Femur (tissue), 1 donor: ENCODE results near the gene C3.

Experiments used
- DNase-seq: peaks from one replicate; pipeline ENCODE4 v3.0.0-alpha.2; 2017

C3 gene

GRCh38 chr19:6744381-6745301, 24.2 kb upstream of the C3 start:
- peak; percentile 89 for DNase-seq

GRCh38 chr19:6743714-6744380, 23.4 kb upstream of the C3 start:
- no peak for DNase-seq

- DNase-seq, result no peak
Measured at GRCh38 chr19:6743066-6743465, 22.6 kb upstream of the C3 start.

GRCh38 chr19:6740589-6741343, 20.3 kb upstream of the C3 start:
- DNase-seq, result peak; percentile 84

- DNase-seq, result no peak
Measured at GRCh38 chr19:6739883-6740588, 19.6 kb upstream of the C3 start.

DNA sequence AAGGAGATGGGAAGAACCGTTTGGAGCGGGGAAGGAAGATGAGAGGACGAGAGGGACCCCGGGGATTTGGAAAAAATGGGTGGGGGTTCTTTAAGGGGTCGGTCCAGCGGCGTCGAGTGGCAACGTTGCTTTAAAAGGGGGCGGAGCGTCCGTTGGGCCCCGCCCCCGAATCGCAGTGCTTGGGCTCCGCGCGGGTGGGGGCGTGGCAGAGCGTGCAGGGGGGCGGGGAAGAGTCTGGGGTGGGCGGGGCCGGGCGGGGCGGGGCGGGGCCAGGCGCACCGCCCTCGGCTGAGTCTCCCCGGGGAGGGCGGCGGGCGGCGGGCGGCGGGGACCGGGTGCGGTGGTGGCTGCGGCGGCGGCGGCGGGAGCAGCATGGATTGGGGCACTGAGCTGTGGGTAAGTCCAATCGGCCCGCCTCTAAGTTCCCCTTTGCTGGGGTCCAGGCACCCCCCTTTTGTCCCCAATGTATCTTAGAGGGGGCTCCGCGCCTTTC, 19.0 kb upstream of the C3 start, which contains the start of gene TRIP10:
Gene TRIP10 (plus strand): TSS at position 291 of the 493 bp plus-strand sequence. CDS start 82 bp downstream, at position 373.
- peak; percentile 92 for DNase-seq

DNA sequence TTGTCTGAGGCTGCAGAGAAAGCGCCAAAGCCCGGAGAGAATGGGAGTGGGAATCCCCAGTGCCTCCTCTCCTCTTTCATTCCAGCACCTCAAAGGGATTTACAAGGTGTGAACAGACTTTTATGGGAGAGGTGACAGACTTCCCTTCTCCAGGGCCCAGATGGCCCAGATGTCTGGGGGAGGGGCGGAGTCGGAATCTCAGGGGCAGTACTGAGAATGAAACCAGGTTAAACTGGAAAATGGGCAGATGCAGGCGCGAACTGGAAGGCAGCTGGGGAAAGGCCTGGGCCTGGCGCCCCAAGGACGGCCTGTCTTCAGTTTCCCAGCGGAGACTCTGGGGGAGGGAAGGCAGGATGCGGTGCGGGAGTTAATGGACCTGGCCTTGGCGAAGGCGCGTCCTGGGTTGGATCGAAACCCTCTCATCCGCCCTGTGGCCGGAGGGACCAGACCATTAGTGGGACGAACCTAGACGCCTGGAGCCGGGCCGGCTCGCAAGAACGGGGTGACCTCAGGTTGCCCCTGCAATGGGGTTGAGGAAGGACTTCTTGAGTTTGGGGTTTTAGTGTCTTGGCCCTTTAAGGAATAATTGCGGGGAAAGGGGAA, 18.4 kb upstream of the C3 start:
- peak; percentile 69 for DNase-seq

DNA sequence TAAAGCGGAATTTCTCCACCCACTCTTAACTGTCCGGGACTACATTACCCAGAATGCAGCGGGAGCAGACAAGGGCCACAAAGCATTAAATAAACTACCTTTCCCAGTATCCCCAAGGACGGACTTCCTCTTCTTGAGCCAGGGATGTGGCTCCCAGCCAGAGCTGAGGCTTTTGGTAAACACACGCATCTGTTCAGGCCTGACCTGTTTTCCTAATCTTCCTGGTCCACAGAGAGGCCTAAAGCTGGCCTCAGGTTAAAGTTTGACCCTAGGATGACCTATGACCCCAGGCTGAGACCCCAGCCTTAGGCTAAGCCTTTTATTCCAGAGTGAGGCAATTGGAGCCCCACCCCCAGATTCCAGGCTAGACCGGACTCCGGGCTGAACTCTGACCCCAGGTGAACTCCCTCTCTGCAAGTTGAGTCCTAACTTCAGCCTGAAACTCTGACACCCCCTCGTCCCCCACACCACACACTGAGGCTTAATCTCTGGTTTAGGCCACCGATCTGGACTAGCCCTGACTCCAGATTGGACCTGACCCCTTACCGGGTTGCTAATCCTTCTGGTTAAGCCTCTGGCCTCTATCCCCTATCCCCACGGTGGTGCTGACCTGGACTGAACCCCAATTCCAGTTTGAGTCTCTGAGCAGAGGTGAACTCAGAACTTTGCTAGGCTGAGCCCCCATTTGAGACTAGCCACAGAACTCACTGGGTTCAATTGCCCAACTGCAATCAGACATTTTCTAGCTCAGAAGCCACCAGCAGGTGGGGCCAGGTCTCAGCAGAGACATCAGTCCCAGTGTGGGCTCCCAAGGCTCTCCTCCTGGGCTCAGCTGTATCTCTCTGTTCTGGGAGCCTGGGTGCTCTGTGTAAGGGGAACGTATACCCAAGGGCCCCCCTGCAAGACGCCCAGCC, 17.7 kb upstream of the C3 start:
- peak; percentile 78 for DNase-seq

DNA sequence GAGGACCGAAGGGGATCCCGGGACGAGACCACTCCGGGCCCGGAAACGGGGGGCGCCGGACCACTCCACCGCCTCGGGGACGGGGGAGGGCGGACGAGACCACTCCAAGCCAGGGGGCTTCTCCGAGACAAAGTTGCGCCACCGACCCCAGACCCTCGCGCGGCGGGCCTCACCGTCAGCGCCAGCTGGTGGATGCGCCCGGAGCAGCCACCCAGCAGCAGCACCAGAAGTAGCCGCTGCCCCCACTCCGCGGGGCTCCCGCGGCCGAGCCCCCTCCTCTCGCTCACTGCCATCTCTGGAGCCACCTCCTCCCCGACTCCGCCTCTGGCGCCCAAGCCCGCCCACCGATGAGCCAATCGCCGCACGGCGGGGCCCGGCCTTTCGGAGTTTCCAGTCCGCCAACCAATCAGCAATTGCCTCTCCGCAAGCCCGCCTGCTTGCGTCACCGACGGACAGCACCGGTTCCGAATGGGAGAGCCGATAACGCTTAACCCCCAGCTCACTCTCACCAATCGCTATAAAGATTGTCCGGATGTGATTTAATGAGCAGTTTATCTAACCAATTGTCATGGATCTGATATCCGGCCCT, 16.9 kb upstream of the C3 start, which contains the start of gene GPR108:
Gene GPR108 (minus strand): TSS at position 297 of the 589 bp plus-strand sequence. CDS start 4 bp downstream, at position 293.
- DNase-seq, result peak; percentile 100

- no peak for DNase-seq
Measured at GRCh38 chr19:6736917-6737283, 16.4 kb upstream of the C3 start.

DNA sequence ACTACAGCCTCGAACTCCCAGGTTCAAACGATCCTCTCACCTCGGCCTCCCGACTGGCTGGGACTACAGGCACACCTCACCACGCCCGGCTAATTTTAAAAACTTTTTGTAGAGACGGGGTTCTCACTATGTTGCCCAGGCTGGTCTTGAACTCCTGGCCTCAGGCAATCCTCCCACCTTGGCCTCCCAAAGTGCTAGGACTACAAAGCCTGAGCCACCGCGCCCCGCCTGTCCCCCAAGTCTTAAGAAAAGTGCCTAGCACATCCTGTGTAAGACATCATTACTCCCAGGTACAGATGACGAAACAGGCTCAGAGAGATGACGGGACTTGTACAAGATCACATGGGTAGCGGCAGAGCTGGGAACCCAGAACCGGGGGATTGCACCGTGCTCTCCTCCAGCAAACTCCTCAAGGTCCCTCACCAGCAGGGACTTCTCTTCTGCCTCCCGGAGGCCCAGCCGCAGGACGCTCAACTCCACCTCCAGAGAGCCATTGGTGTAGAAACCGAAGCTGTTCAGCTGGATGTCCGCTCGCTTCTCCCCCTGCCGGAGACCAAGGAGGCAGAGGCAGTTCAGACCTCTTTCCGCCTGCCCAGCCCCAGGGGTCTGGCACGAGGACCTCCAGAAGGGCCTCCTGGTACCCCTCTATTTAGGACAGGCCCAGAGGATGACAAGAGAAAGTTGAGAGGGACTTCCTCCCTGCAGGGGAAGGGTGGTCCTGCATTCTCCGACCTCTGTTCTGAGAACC, 15.9 kb upstream of the C3 start:
- DNase-seq, result peak; percentile 87

- DNase-seq, result no peak
Measured at GRCh38 chr19:6735181-6735911, 14.9 kb upstream of the C3 start.

- no peak for DNase-seq
Measured at GRCh38 chr19:6734096-6734696, 13.7 kb upstream of the C3 start.

DNA sequence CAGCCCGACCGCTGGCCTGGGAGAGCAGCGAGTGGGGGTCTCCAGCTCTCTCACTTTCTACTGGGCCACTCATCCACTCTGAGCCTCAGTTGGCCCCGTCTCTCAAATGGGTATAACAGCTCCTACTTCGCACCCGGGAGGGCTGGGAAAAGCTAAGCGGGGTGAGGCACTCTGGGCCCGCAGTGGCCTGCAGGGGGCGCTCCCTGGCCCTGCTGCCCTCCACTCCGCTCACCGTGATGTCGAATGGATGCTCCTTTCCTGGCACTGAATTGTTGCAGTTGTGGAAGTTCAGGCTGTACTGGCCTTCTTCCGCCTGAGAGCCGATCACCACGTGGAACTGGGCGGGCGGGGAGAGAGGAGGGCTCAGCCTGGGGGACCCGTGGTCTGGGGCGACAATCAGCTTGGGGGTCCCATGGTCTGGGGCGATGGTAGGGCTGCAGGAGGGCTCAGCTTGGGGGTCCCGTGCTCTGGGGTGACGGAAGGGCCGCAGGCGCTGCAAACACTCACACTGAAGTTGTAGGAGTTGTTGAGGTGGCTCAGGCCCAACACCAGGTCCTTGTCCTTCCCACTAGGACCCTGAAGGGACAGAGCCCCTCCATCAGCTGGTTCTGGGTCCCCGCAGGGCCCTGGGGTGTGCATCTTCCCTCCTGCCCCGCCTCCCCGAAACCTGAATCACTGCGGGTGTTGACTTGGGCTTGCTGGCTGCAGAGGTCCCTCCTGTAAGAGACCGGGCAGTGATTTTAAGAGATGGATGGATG, 13.1 kb upstream of the C3 start:
- DNase-seq, result no peak

DNA sequence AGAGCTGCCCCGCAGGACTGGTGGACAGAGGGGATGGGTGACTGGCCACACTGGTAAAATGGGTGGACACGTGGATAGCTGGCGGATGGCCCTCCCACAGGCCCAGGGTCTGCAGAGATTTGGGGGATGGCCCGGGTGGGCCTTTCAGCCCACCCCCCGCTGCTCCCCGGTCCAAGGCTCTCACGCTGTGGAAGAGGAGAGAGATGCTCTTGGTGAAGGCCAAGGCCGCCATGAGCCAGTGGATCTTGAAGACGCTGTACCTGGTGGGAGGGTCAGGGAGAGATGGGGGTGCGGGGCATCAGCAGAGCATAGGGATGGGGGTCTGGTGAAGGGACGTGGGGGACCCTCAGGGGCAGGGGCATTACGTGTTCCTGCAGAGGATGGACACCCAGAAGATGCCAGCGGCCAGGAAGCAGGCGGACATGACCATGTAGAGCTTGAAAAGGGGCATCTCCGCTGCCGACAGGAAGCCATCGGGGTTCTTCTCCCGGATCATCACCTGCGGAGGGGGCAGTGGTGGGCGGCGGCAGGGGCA, 12.4 kb upstream of the C3 start:
- no peak for DNase-seq

- no peak for DNase-seq
Measured at GRCh38 chr19:6731822-6732221, 11.4 kb upstream of the C3 start.

DNA sequence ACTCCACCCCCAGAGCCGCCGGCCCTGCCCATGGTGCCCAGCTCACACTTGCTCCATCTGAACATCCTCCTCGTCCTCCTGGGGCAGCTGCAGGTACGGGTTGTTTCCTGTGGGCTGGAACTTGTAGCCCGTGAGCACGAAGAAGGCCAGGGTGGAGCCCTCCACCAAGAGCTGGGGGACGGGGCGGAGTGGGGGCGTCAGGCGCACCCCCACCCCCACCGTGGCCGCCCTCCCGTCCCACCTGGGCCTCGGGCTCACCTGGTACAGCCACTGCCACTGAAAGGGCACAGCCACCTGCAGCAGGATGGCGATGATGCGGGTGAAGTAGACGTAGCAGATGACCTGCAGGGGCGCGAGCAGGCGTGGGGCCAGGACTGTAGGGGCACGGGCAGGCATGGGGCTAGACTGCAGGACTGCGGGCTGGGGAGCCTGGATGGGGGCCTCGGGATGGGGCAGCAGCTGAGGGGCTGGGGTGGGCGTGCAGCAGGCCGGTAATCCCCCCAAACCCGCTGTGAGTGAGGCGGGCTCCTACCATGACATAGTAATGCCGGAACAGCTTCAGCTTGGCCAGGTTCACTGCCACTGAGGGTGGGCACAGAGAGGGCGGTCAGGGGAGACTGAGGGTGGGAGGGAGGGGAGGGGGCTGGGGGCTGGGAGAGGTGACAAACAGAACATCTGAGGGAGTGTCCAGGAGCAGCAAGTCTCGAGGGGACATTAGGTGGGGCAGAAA, 10.7 kb upstream of the C3 start:
- DNase-seq, result no peak
